SU-DHL-6 (cell line): ENCODE results near the gene BLTP3B.

Source experiments
- EZH2phosphoT487 ChIP-seq: fragments of 200-600 bp; sonication (generic), shearing (Covaris generic); conservative IDR thresholded peaks from 2 replicates; pipeline ENCODE4 v1.6.1; 2018; ENCODE audit warnings: mild to moderate bottlenecking, antibody characterized with exemption, low read length, moderate library complexity, mixed read lengths
- TF ChIP-seq, protein P1 (sequence below): fragments of 200-600 bp; sonication (generic); IDR thresholded peaks from one replicate; pipeline ENCODE4 v1.5.1; 2017; ENCODE audit warnings: antibody characterized with exemption, mild to moderate bottlenecking, low read length, moderate library complexity; ENCODE audit not compliant: insufficient read depth, poor library complexity, severe bottlenecking

DNA sequence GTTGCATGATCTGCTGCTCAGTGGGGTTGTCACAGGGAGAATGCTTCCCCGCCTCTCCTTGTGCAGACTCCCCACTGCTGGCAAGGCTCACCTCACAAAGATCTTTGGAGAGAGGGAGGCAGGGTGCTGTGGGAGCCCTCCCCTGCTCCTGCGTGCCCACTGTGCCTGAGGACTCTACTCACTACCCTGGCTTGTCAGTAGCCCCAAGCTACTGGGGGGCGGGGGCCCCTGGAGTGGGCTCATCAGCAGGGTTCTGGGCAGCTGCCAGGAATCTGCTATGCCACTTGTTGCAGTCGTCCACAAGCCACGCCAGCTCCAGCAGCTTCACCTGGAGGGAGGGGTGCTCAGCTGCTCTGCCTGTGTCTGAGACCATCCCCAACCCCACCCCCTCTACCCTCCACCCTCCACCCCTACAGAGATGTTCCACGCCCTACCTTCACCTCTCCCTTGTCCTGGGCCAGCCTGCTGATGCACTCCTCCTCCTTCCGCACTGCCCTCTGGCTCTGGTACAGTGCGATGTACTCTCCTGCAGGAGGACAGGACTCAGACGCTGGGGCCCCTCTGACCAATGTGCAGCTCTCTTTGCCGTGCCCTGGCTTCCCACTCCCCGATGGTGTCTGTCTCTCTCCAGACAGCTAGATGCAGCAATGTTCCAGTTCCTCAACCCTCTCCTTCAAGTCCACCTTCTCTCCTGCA is 14.2 kb upstream of the BLTP3B start:
- TF ChIP-seq, protein P1, sequence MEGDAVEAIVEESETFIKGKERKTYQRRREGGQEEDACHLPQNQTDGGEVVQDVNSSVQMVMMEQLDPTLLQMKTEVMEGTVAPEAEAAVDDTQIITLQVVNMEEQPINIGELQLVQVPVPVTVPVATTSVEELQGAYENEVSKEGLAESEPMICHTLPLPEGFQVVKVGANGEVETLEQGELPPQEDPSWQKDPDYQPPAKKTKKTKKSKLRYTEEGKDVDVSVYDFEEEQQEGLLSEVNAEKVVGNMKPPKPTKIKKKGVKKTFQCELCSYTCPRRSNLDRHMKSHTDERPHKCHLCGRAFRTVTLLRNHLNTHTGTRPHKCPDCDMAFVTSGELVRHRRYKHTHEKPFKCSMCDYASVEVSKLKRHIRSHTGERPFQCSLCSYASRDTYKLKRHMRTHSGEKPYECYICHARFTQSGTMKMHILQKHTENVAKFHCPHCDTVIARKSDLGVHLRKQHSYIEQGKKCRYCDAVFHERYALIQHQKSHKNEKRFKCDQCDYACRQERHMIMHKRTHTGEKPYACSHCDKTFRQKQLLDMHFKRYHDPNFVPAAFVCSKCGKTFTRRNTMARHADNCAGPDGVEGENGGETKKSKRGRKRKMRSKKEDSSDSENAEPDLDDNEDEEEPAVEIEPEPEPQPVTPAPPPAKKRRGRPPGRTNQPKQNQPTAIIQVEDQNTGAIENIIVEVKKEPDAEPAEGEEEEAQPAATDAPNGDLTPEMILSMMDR: no peak
- TF ChIP-seq EZH2phosphoT487: no peak
